HCT116 (cell line): ENCODE measurements around the gene CRIP1. TPM values are rescaled to one million over a fixed set of nuclear protein-coding genes. Genes with fewer than 3 reads are reported as not detected.

Experiments used
- ATAC-seq: fragments of 200-7000 bp; cut with Tn5 transposase; 2 replicates; pipeline ENCODE4 v1.9.1; 2020; ENCODE audit warnings: mild to moderate bottlenecking, moderate library complexity
- BruUV-seq: library from RNA; stranded (reverse); fragments of 400-500 nt; replicated peaks from 2 replicates; lab custom pipeline; 2021; lab: Mats Ljungman, UMichigan
- CTCF ChIA-PET: fragments of 300-600 bp; sonication (Branson Sonifier 250); formaldehyde crosslinking; loops from one replicate; lab custom pipeline; 2021; ENCODE audit warnings: antibody characterized with exemption; lab: Charles Lee
- POLR2A ChIA-PET: fragments of 300-600, 350-600 bp; sonication (Branson Sonifier 250); formaldehyde crosslinking; loops from one replicate; lab custom pipeline; 2021; ENCODE audit warnings: antibody characterized with exemption; lab: Charles Lee
- RAD21 ChIA-PET, 2 experiments: fragments of 300-600 bp; sonication (Branson Sonifier 250); formaldehyde crosslinking; loops; one replicate each; lab custom pipeline; 2023; ENCODE audit warnings: low total read pairs in 2 of 2; ENCODE audit not compliant: uncharacterized antibody in 2 of 2, unreplicated experiment in 2 of 2, low non-redundant PET in 1 of 2; lab: Charles Lee
- DNase-seq: peaks from one replicate; pipeline ENCODE4 v3.0.0-alpha.2; 2010; ENCODE audit warnings: low read depth, low spot score
- H2AFZ ChIP-seq: fragments of 200-600 bp; shearing (Covaris generic), sonication (generic); 2 replicates; pipeline ENCODE4 v1.6.1; 2017; ENCODE audit warnings: low read depth, mixed run types, mixed read lengths, antibody characterized with exemption, low read length; ENCODE audit not compliant: poor library complexity, severe bottlenecking
- H3K27ac ChIP-seq: 2 replicates; pipeline ENCODE4 v1.5.1; 2012; ENCODE audit warnings: low read depth, low read length
- H3K27me3 ChIP-seq: fragments of 200-600 bp; sonication (generic); 2 replicates; pipeline ENCODE4 v1.6.1; 2016; ENCODE audit warnings: mixed run types, low read length, mixed read lengths; ENCODE audit not compliant: insufficient read depth
- H3K36me3 ChIP-seq, 2 experiments: fragments of 200-500 bp in 1 of 2; fragments of 200-600 bp in 1 of 2; sonication (Bioruptor generic) in 1 of 2; sonication (generic) in 1 of 2; 2 replicates each; pipeline versions ENCODE4 v1.5.1 to v1.6.1; 2014 to 2016; ENCODE audit warnings: low read length in 2 of 2, inconsistent platforms in 1 of 2, mixed read lengths in 1 of 2, mixed run types in 1 of 2; ENCODE audit not compliant: insufficient read depth in 2 of 2, control insufficient read depth in 1 of 2
- H3K4me1 ChIP-seq, 2 experiments: fragments of 200-600 bp in 1 of 2; sonication (generic) in 1 of 2; 2 replicates each; pipeline versions ENCODE4 v1.5.1 to v1.6.1; 2012 to 2017; ENCODE audit warnings: low read length in 2 of 2, inconsistent platforms in 1 of 2, mild to moderate bottlenecking in 1 of 2, mixed read lengths in 1 of 2, mixed run types in 1 of 2, moderate library complexity in 1 of 2; ENCODE audit not compliant: insufficient read depth in 2 of 2, control insufficient read depth in 1 of 2
- H3K4me2 ChIP-seq: fragments of 200-600 bp; sonication (generic); 2 replicates; pipeline ENCODE4 v1.6.1; 2017; ENCODE audit warnings: mixed run types, low read length, mixed read lengths
- H3K4me3 ChIP-seq, 2 experiments: fragments of 200-600 bp in 1 of 2; sonication (generic) in 1 of 2; replicated peaks in 1 of 2; 2 replicates each; pipeline ENCODE4 v1.5.1; 2011 to 2016; ENCODE audit warnings: low read length in 2 of 2, control low read depth in 1 of 2, low read depth in 1 of 2, mild to moderate bottlenecking in 1 of 2, mixed read lengths in 1 of 2, mixed run types in 1 of 2
- H3K79me2 ChIP-seq: fragments of 200-600 bp; sonication (generic); 2 replicates; pipeline ENCODE4 v1.6.1; 2017; ENCODE audit warnings: mild to moderate bottlenecking, mixed run types, low read length, moderate library complexity, mixed read lengths; ENCODE audit not compliant: insufficient read depth
- H3K9ac ChIP-seq: fragments of 200-600 bp; sonication (generic); 2 replicates; pipeline ENCODE4 v1.6.1; 2016; ENCODE audit warnings: low read length, mixed read lengths
- H3K9me2 ChIP-seq: fragments of 200-600 bp; sonication (generic), shearing (Covaris generic); 2 replicates; pipeline ENCODE4 v1.6.1; 2017; ENCODE audit warnings: mixed run types, mild to moderate bottlenecking, moderate library complexity; ENCODE audit not compliant: insufficient read depth
- H3K9me3 ChIP-seq, 2 experiments: fragments of 200-500 bp in 1 of 2; fragments of 200-600 bp in 1 of 2; sonication (Bioruptor generic) in 1 of 2; sonication (generic) in 1 of 2; 2 replicates each; pipeline ENCODE4 v1.6.1; 2014 to 2017; ENCODE audit warnings: low read length in 2 of 2, mixed read lengths in 2 of 2, inconsistent platforms in 1 of 2, low read depth in 1 of 2, mild to moderate bottlenecking in 1 of 2, mixed run types in 1 of 2, moderate library complexity in 1 of 2; ENCODE audit not compliant: control insufficient read depth in 1 of 2, insufficient read depth in 1 of 2
- H4K20me1 ChIP-seq: fragments of 200-600 bp; sonication (generic), shearing (Covaris generic); 2 replicates; pipeline ENCODE4 v1.6.1; 2017; ENCODE audit warnings: mixed run types, mild to moderate bottlenecking, moderate library complexity; ENCODE audit not compliant: insufficient read depth
- ELF1 ChIP-seq: IDR thresholded peaks from 2 replicates; pipeline ENCODE4 v1.6.1; 2012; ENCODE audit warnings: low read depth, borderline replicate concordance
- EZH2 ChIP-seq: fragments of 200-600 bp; sonication (generic); IDR thresholded peaks from 2 replicates; pipeline ENCODE4 v1.6.1; 2017; ENCODE audit warnings: antibody characterized with exemption, mixed run types
- POLR2AphosphoS5 ChIP-seq: IDR thresholded peaks from 2 replicates; pipeline ENCODE4 v1.6.1; 2011; ENCODE audit warnings: mild to moderate bottlenecking, low read depth, low read length, moderate library complexity
- SIN3A ChIP-seq: IDR thresholded peaks from 2 replicates; pipeline ENCODE4 v1.6.1; 2012; ENCODE audit warnings: low read depth
- SP1 ChIP-seq: IDR thresholded peaks from 2 replicates; pipeline ENCODE4 v1.6.1; 2012; ENCODE audit warnings: low read depth
- TCF7L2 ChIP-seq: IDR thresholded peaks from 2 replicates; pipeline ENCODE4 v1.7.0; 2011; ENCODE audit warnings: borderline replicate concordance, inconsistent platforms; ENCODE audit not compliant: insufficient read depth, insufficient read length; ENCODE audit errors: extremely low read depth
- YY1 ChIP-seq: IDR thresholded peaks from 2 replicates; pipeline ENCODE4 v1.6.1; 2011; ENCODE audit warnings: low read length, low read depth, moderate library complexity, mild to moderate bottlenecking; ENCODE audit not compliant: insufficient replicate concordance; ENCODE audit errors: extremely low read depth
- ZFX ChIP-seq: fragments of 450-650 bp; IDR thresholded peaks from 2 replicates; pipeline ENCODE4 v1.6.1; 2017
- intact Hi-C: fragments of 100-400 bp; cut with micrococcal nuclease; formaldehyde crosslinking; loops from 2 replicates; pipeline ENCODE4 v1.10.0; 2022
- total RNA-seq: library from RNA; stranded (reverse); gene quantifications from one replicate; pipeline ENCODE4 v1.2.1, GENCODE V29; 2021; ENCODE audit not compliant: unreplicated experiment

The CRIP1 gene
- total RNA-seq, 1 experiment from 2014 or later, result 260 TPM

- Histone ChIP-seq H3K27me3 (no peaks in the 10 kb centered on the region), H3K9me3 (no peaks in the 10 kb centered on the region), H3K4me1 (peaks cover 31 to 76% of the 10 kb centered on the region in 2 experiments), H4K20me1 (no peaks in the 10 kb centered on the region; the same call in 1 of the 2 replicates), H2AFZ (no peak overlapping the region), H3K79me2 (peaks cover 15% of the 10 kb centered on the region), H3K4me2 (peak overlapping the region; percentile 99), H3K4me3 (peak overlapping the region; percentile 65 to 87), H3K36me3 (0 out of 4 replicates have a peak, but pooled peaks cover 0 to under 1% of the 10 kb centered on the region in 2 experiments), H3K9me2 (no peaks in the 10 kb centered on the region), H3K9ac (peak overlapping the region; percentile 97), H3K27ac (peak overlapping the region; percentile 94)
- ChIA-PET CTCF (no interaction called here), POLR2A (no interaction called here), RAD21 (no interaction called here)
- no peak for ATAC-seq
- no peak for DNase-seq
- TF ChIP-seq EZH2, result no peak
- TF ChIP-seq POLR2AphosphoS5, result no peak; the same call in 1 of the 2 replicates
- no peak for TF ChIP-seq YY1
- no peak for TF ChIP-seq SP1
- TF ChIP-seq ELF1, result no peak
- TF ChIP-seq ZFX, result peak; percentile 48; the same call in 1 of the 2 replicates
- TF ChIP-seq SIN3A, result no peak
- no peak for TF ChIP-seq TCF7L2
- no TSS peak for BruUV-seq
- intact Hi-C loops, result no loop called here
These were observed 831 bp downstream of the CRIP1 start for GRCh38 chr14:105487449-105487985.
